Activated naive CD8-positive, alpha-beta T cell (primary cell): ENCODE data around the gene TMEM80.

Source experiments
- H3K27ac Mint-ChIP-seq: one replicate; pipeline ENCODE4 v1.8.0; 2021; ENCODE audit warnings: mixed read lengths
- H3K27me3 Mint-ChIP-seq: one replicate; pipeline ENCODE4 v1.8.0; 2021; ENCODE audit warnings: mixed read lengths
- H3K36me3 Mint-ChIP-seq: one replicate; pipeline ENCODE4 v1.8.0; 2021; ENCODE audit warnings: mixed read lengths
- H3K4me1 Mint-ChIP-seq: one replicate; pipeline ENCODE4 v1.8.0; 2021; ENCODE audit warnings: low read depth, mixed read lengths
- H3K4me3 Mint-ChIP-seq: one replicate; pipeline ENCODE4 v1.8.0; 2021; ENCODE audit warnings: mild to moderate bottlenecking, mixed read lengths
- H3K9me3 Mint-ChIP-seq: one replicate; pipeline ENCODE4 v1.8.0; 2021; ENCODE audit warnings: low read depth, mixed read lengths

The TMEM80 gene

DNA sequence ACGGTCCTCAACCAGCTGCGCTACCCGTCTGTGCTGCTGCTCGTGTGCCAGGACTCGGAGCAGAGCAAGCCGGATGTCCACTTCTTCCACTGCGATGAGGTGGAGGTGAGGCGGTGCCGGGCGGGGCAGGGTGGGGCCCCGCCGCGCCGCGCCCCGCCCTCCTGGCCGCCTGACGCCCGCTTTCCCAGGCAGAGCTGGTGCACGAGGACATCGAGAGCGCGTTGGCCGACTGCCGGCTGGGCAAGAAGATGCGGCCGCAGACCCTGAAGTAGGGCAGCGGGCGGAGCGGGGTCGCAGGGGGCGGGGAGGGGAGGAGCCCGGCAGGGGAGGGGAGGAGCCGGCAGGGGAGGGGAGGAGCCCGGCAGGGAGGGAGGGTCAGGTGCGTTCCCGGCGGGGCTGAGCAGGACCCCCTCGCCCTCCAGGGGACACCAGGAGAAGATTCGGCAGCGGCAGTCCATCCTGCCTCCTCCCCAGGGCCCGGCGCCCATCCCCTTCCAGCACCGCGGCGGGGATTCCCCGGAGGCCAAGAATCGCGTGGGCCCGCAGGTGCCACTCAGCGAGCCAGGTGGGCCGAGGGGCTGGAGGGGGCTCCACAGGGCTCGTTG lies 25.1 kb downstream of the TMEM80 start:
- Mint-ChIP-seq H3K9me3 (no peaks in the 10 kb centered on the region), H3K4me3 (no peak overlapping the region), H3K36me3 (no peaks in the 10 kb centered on the region), H3K27ac (no peak overlapping the region), H3K4me1 (peaks cover 11% of the 10 kb centered on the region), H3K27me3 (peaks cover 7% of the 10 kb centered on the region)

GRCh38 chr11:721247-721740 lies 25.7 kb downstream of the TMEM80 start:
- Mint-ChIP-seq H3K9me3 (no peaks in the 10 kb centered on the region), H3K27ac (no peak overlapping the region), H3K4me1 (peaks cover 11% of the 10 kb centered on the region), H3K4me3 (peak overlapping the region; percentile 57), H3K36me3 (no peaks in the 10 kb centered on the region), H3K27me3 (peaks cover 7% of the 10 kb centered on the region)

DNA sequence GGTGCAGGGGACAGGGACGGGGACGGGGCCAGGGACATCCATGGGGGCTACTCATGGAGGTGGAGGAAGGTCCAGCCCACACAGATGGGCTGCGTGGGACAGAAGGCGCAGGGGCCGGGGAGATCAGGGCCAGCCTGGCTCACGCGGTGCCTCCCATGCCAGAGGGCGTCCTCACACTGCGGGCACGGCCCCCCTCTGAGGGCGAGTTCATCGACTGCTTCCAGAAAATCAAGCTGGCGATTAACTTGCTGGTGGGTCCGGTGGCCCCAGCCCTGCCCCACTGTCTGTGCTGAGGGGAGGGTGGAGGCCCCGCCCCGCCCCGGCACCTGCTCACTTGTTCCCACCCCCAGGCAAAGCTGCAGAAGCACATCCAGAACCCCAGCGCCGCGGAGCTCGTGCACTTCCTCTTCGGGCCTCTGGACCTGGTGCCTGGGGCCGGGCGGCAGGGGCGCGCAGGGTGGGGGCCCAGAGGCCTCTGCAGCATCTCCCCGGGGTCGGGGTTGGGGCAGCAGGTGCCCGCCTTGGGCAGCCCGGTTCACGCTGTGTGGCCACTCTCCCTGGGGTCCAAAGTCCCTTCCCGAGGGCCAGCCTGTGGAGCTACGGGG lies 26.2 kb downstream of the TMEM80 start:
- Mint-ChIP-seq H3K27ac (no peak overlapping the region), H3K4me3 (peak overlapping the region; percentile 57), H3K9me3 (no peaks in the 10 kb centered on the region)

GRCh38 chr11:722346-722811 lies 26.8 kb downstream of the TMEM80 start:
- Mint-ChIP-seq H3K4me1 (peaks cover 15% of the 10 kb centered on the region), H3K9me3 (no peaks in the 10 kb centered on the region), H3K27me3 (peaks cover 7% of the 10 kb centered on the region), H3K27ac (no peak overlapping the region), H3K4me3 (no peak overlapping the region), H3K36me3 (no peaks in the 10 kb centered on the region)

More for the DNA sequence above, 26.2 kb downstream of the TMEM80 start:
- Mint-ChIP-seq H3K36me3 (no peaks in the 10 kb centered on the region), H3K4me1 (peaks cover 14% of the 10 kb centered on the region), H3K27me3 (peaks cover 7% of the 10 kb centered on the region)

DNA sequence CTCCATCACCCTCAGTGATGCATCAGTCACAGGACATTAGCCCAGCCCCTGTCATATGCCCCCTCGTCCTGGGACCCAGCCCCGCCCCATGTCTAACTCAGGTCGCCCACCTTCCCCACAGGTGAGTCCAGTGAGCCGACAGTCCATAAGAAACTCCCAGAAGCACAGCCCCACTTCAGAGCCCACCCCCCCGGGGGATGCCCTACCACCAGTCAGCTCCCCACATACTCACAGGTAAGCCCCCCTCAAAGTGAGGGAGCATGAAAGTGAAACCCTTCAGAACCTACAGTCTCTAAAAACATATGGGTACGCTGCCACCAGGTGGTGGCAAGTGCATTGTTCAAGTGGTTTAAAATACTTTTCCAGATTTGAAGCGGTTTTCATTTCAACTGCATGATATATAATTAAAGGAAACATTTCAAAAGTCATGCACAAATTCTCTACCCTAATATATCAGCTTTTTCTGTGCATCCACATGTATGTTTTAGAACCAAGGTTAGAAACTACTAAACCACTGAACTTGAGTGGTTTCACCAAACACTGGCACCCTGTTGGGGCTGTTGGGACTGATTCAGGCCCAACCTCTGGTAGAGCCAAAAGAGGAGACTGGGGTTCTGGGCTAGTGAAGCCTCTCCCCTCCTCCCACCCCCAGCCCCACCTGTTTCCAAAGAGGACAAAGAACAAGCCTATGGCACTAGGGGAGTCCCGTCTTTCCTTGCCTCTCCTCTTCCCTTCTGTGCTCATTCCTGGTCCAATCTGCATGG lies 27.7 kb downstream of the TMEM80 start:
- no peak overlapping the region for H3K27ac Mint-ChIP-seq
- peaks cover 15% of the 10 kb centered on the region for H3K4me1 Mint-ChIP-seq
- H3K27me3 Mint-ChIP-seq = peaks cover 7% of the 10 kb centered on the region
- no peaks in the 10 kb centered on the region for H3K36me3 Mint-ChIP-seq
- H3K4me3 Mint-ChIP-seq = peak overlapping the region; percentile 79
- H3K9me3 Mint-ChIP-seq = no peaks in the 10 kb centered on the region

DNA sequence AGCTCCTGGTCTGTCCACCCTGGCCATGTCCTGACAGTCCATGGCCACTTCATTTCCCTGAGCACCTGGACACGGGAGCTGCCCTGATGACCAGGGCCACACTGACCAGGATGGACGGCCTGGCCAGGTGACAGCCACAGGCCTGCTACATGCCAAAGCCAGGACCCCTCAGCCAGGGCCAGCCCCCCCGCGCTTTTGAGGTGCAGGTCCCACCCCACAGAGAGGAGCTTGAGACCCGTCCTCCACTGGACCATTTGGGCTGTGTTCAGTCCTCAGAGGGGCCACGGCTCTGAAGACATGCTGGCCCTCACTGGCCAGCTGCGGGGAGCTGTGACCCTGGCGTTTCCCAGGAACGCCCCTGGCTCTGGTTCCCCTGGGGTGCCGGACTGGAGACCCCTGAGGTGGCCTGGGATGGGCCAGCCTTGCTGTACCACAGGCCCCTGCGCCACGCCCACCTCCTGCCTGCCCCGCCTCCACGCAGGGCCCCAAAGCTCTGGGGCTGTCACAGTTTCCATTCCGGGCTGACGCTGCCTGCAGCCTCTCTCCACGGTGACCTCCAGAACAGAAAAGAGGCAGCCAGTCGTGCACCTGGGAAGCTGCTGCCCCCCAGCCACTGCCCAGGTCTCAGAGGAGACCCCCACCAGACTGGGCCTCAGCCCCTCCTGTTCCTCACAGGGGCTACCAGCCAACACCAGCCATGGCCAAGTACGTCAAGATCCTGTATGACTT lies 28.6 kb downstream of the TMEM80 start:
- Mint-ChIP-seq H3K9me3 (no peaks in the 10 kb centered on the region), H3K27ac (no peak overlapping the region), H3K4me1 (peaks cover 15% of the 10 kb centered on the region), H3K4me3 (no peak overlapping the region), H3K36me3 (no peaks in the 10 kb centered on the region), H3K27me3 (peaks cover 6% of the 10 kb centered on the region)

GRCh38 chr11:724778-725386 lies 29.3 kb downstream of the TMEM80 start:
- H3K4me3 Mint-ChIP-seq = peak overlapping the region; percentile 75
- H3K9me3 Mint-ChIP-seq = no peaks in the 10 kb centered on the region
- peaks cover 15% of the 10 kb centered on the region for H3K4me1 Mint-ChIP-seq
- peaks cover 4% of the 10 kb centered on the region for H3K27me3 Mint-ChIP-seq
- no peaks in the 10 kb centered on the region for H3K36me3 Mint-ChIP-seq
- H3K27ac Mint-ChIP-seq = no peak overlapping the region

DNA sequence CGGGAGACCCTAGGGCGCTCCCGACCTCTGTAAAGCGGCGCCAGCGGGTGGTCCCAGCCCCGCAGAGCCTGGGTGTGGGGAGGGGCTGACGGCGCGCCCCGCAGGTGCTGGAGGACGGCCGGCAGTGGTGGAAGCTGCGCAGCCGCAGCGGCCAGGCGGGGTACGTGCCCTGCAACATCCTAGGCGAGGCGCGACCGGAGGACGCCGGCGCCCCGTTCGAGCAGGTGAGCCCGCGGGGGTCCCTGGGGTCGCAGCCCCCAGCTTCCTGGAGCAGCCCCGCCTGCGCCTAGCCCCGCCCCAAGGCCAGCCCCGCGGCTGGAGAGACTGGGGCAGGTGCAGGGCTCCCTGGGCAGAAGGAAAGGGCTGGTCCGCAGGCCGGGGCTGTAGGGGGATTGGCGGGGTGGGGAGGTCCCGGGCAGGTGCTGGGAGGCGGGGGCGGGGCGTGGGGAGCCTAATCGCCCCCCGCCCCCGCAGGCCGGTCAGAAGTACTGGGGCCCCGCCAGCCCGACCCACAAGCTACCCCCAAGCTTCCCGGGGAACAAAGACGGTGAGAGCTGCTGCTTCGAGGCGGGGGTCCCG lies 30.1 kb downstream of the TMEM80 start:
- peaks cover 15% of the 10 kb centered on the region for H3K4me1 Mint-ChIP-seq
- H3K27ac Mint-ChIP-seq = no peak overlapping the region
- no peaks in the 10 kb centered on the region for H3K36me3 Mint-ChIP-seq
- no peaks in the 10 kb centered on the region for H3K9me3 Mint-ChIP-seq
- peaks cover 4% of the 10 kb centered on the region for H3K27me3 Mint-ChIP-seq
- H3K4me3 Mint-ChIP-seq = no peak overlapping the region

DNA sequence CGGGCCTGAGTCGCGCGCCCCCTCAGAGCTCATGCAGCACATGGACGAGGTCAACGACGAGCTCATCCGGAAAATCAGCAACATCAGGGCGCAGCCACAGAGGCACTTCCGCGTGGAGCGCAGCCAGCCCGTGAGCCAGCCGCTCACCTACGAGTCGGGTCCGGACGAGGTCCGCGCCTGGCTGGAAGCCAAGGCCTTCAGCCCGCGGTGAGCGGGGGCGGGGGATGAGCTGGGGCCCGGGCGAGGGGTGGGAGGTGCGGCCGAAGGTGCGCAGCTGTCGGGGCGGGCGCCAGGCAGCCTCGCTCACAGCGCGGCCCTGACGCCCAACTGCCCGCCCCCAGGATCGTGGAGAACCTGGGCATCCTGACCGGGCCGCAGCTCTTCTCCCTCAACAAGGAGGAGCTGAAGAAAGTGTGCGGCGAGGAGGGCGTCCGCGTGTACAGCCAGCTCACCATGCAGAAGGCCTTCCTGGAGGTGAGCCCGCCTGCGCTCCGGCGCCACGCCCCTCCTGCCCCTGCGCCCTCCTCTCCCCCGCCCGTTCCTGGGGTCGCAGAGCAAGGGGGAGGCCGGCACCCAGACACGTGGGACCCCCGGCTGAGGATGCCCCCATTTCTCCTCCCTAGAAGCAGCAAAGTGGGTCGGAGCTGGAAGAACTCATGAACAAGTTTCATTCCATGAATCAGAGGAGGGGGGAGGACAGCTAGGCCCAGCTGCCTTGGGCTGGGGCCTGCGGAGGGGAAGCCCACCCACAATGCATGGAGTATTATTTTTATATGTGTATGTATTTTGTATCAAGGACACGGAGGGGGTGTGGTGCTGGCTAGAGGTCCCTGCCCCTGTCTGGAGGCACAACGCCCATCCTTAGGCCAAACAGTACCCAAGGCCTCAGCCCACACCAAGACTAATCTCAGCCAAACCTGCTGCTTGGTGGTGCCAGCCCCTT lies 30.9 kb downstream of the TMEM80 start:
- no peaks in the 10 kb centered on the region for H3K9me3 Mint-ChIP-seq
- peaks cover 4% of the 10 kb centered on the region for H3K27me3 Mint-ChIP-seq
- no peak overlapping the region for H3K27ac Mint-ChIP-seq
- H3K36me3 Mint-ChIP-seq = no peaks in the 10 kb centered on the region
- peak overlapping the region; percentile 51 for H3K4me3 Mint-ChIP-seq
- H3K4me1 Mint-ChIP-seq = peaks cover 12% of the 10 kb centered on the region

DNA sequence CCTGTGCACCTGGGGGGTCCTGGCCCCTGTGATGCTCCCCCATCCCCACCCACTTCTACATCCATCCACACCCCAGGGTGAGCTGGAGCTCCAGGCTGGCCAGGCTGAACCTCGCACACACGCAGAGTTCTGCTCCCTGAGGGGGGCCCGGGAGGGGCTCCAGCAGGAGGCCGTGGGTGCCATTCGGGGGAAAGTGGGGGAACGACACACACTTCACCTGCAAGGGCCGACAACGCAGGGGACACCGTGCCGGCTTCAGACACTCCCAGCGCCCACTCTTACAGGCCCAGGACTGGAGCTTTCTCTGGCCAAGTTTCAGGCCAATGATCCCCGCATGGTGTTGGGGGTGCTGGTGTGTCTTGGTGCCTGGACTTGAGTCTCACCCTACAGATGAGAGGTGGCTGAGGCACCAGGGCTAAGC lies 31.7 kb downstream of the TMEM80 start:
- Mint-ChIP-seq H3K4me1 (peaks cover 11% of the 10 kb centered on the region), H3K36me3 (no peaks in the 10 kb centered on the region), H3K4me3 (no peak overlapping the region), H3K9me3 (no peaks in the 10 kb centered on the region), H3K27me3 (peaks cover 4% of the 10 kb centered on the region), H3K27ac (no peak overlapping the region)

GRCh38 chr11:727859-728748 lies 32.5 kb downstream of the TMEM80 start:
- H3K9me3 Mint-ChIP-seq = no peaks in the 10 kb centered on the region
- H3K4me1 Mint-ChIP-seq = peaks cover 9% of the 10 kb centered on the region
- H3K27ac Mint-ChIP-seq = no peak overlapping the region
- H3K36me3 Mint-ChIP-seq = no peaks in the 10 kb centered on the region
- peaks cover 2% of the 10 kb centered on the region for H3K27me3 Mint-ChIP-seq
- no peak overlapping the region for H3K4me3 Mint-ChIP-seq

DNA sequence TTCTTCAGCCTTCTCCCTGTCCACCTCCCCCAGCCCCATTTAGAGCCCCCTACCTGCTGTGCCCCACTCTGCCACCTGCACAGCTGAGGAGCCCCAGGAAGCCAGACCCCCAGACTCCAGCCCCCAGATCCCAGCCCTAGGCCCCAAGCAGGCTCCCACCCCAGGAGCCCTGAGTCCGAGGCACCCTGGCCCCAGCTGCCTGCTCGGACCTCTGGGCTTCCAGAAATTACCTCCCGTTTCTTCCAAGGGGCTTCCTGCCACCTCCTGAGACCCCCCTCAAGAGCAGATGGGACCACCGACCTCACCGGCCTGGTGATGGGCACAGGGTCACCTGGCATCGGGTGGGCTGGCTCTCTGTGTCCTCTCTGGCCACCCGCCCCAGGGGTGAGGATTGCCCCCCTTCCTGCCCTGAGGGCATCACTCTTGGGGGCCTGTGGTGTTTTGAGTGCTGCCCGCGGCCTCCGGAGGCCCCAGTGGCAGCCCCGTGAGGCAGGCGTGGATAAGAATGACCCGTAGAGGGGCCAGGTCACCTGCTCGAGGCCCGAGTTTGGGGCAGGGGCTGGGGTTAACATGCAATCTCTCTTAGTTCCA lies 33.4 kb downstream of the TMEM80 start:
- Mint-ChIP-seq H3K9me3 (no peaks in the 10 kb centered on the region), H3K36me3 (no peaks in the 10 kb centered on the region), H3K27ac (no peak overlapping the region), H3K27me3 (no peaks in the 10 kb centered on the region), H3K4me1 (peaks cover 6% of the 10 kb centered on the region), H3K4me3 (no peak overlapping the region)
